GM12878 (cell line): ENCODE data around the gene VSIG10L. TPM values are rescaled to one million over a fixed set of nuclear protein-coding genes. Genes with fewer than 3 reads are reported as not detected.
A peak's percentile ranks its signal among the peaks of the same experiment; 100 is the strongest.

Source experiments
- ATAC-seq: fragments of 200-7000 bp; cut with Tn5 transposase; 3 replicates; pipeline ENCODE4 v1.9.1; 2020; ENCODE audit warnings: mild to moderate bottlenecking, moderate library complexity
- BruUV-seq: library from RNA; stranded (reverse); fragments of 400-500 nt; replicated peaks from 2 replicates; lab custom pipeline; 2021; lab: Mats Ljungman, UMichigan
- CTCF ChIA-PET: fragments of 300-600 bp; sonication (Branson Sonifier 250); formaldehyde crosslinking; extraction: SDS; loops from one replicate; lab custom pipeline; 2021; ENCODE audit warnings: inconsistent platforms; lab: Yijun Ruan, JAX
- POLR2A ChIA-PET: fragments of 350-600 bp; formaldehyde crosslinking; extraction: SDS; loops from one replicate; lab custom pipeline; 2021; ENCODE audit warnings: inconsistent platforms; lab: Charles Lee
- RAD21 ChIA-PET: fragments of 300-600 bp; sonication (Branson Sonifier 250); formaldehyde crosslinking; loops from one replicate; lab custom pipeline; 2023; ENCODE audit warnings: antibody characterized with exemption; ENCODE audit not compliant: unreplicated experiment; lab: Charles Lee
- SMC1A ChIA-PET: fragments of 300-600 bp; sonication (Branson Sonifier 250); formaldehyde crosslinking; loops from one replicate; lab custom pipeline; 2023; ENCODE audit not compliant: unreplicated experiment, uncharacterized antibody; lab: Charles Lee
- DNase-seq: peaks from one replicate; pipeline ENCODE4 v3.0.0-alpha.2; 2011; ENCODE audit warnings: low read depth, low spot score
- FAIRE-seq: peaks from 3 replicates; lab custom pipeline; 2011; peaks lifted over from hg19 to GRCh38; lab: Jason Lieb, UNC
- H2AFZ ChIP-seq: 2 replicates; pipeline ENCODE4 v1.6.0; 2011; ENCODE audit warnings: low read depth, low read length, control low read depth; ENCODE audit not compliant: control insufficient read depth
- H3K27ac ChIP-seq: 2 replicates; pipeline ENCODE4 v1.5.1; 2011; ENCODE audit warnings: control low read depth; ENCODE audit not compliant: control insufficient read depth, insufficient read depth
- H3K27me3 ChIP-seq, 2 experiments: replicated peaks in 1 of 2; 2 replicates each; pipeline versions ENCODE4 v1.6.0 to v1.6.1; 2011; ENCODE audit warnings: low read length in 1 of 2; ENCODE audit not compliant: control insufficient read depth in 2 of 2, insufficient read depth in 2 of 2
- H3K36me3 ChIP-seq, 2 experiments: 2 replicates each; pipeline ENCODE4 v1.5.1; 2011; ENCODE audit warnings: low read length in 1 of 2; ENCODE audit not compliant: control insufficient read depth in 2 of 2, insufficient read depth in 2 of 2
- H3K4me1 ChIP-seq: 2 replicates; pipeline ENCODE4 v1.6.1; 2011; ENCODE audit warnings: mild to moderate bottlenecking, low read length, moderate library complexity, mixed read lengths; ENCODE audit not compliant: control insufficient read depth, insufficient read depth
- H3K4me2 ChIP-seq: 2 replicates; pipeline ENCODE4 v1.6.0; 2011; ENCODE audit warnings: control low read depth; ENCODE audit not compliant: control insufficient read depth, insufficient read depth
- H3K4me3 ChIP-seq: fragments of 200-600 bp; sonication (generic); 2 replicates; pipeline ENCODE4 v1.5.1; 2016
- H3K79me2 ChIP-seq: 2 replicates; pipeline ENCODE4 v1.6.0; 2011; ENCODE audit warnings: low read length; ENCODE audit not compliant: control insufficient read depth, insufficient read depth
- H3K9ac ChIP-seq: 2 replicates; pipeline ENCODE4 v1.8.0; 2011; ENCODE audit warnings: low read length, control low read depth, mixed read lengths; ENCODE audit not compliant: control insufficient read depth, insufficient read depth
- H3K9me3 ChIP-seq: replicated peaks from 3 replicates; pipeline ENCODE4 v1.5.1; 2011; ENCODE audit warnings: mild to moderate bottlenecking, low read length; ENCODE audit not compliant: control insufficient read depth, insufficient read depth
- H4K20me1 ChIP-seq: 2 replicates; pipeline ENCODE4 v1.6.0; 2011; ENCODE audit not compliant: control insufficient read depth, insufficient read depth
- ATF7 ChIP-seq: fragments of 450-650 bp; IDR thresholded peaks from 2 replicates; pipeline ENCODE4 v1.6.1; 2016; ENCODE audit warnings: low read depth, mild to moderate bottlenecking
- BACH1 ChIP-seq: fragments of 450-650 bp; IDR thresholded peaks from 2 replicates; pipeline ENCODE4 v1.6.1; 2017; ENCODE audit warnings: mild to moderate bottlenecking, borderline replicate concordance
- BHLHE40 ChIP-seq, 2 experiments: fragments of 450-650 bp in 1 of 2; IDR thresholded peaks; 2 replicates each; pipeline ENCODE4 v1.6.1; 2011 to 2017; ENCODE audit warnings: low read depth in 2 of 2, borderline replicate concordance in 1 of 2, improper control_type of control experiment in 1 of 2, low read length in 1 of 2, mild to moderate bottlenecking in 1 of 2
- BRCA1 ChIP-seq: IDR thresholded peaks from 2 replicates; pipeline ENCODE4 v1.6.1; 2011; ENCODE audit warnings: low read depth, low read length, improper control_type of control experiment
- CREM ChIP-seq: IDR thresholded peaks from 2 replicates; pipeline ENCODE4 v1.6.1; 2014; ENCODE audit warnings: antibody characterized with exemption, low read depth
- FOS ChIP-seq: IDR thresholded peaks from 3 replicates; pipeline ENCODE4 v1.6.1; 2011; ENCODE audit warnings: borderline replicate concordance; ENCODE audit not compliant: insufficient read length; ENCODE audit errors: extremely low read depth
- GABPA ChIP-seq: IDR thresholded peaks from 2 replicates; pipeline ENCODE4 v1.6.1; 2014; ENCODE audit warnings: antibody characterized with exemption, low read depth, mild to moderate bottlenecking, inconsistent platforms
- HDAC2 ChIP-seq: fragments of 200-600 bp; sonication (generic); IDR thresholded peaks from 2 replicates; pipeline ENCODE4 v1.6.1; 2017
- IKZF2 ChIP-seq, 2 experiments: fragments of 450-650 bp; IDR thresholded peaks; 2 replicates each; pipeline ENCODE4 v1.6.1; 2017; ENCODE audit warnings: mild to moderate bottlenecking in 2 of 2, moderate library complexity in 2 of 2
- NR2F1 ChIP-seq: fragments of 450-650 bp; conservative IDR thresholded peaks from 2 replicates; pipeline ENCODE4 v1.6.1; 2017; ENCODE audit warnings: mild to moderate bottlenecking
- POLR2A ChIP-seq: IDR thresholded peaks from 2 replicates; pipeline ENCODE4 v1.6.1; 2011; ENCODE audit warnings: low read depth, mild to moderate bottlenecking, low read length
- RELA ChIP-seq: fragments of 450-650 bp; IDR thresholded peaks from 2 replicates; pipeline ENCODE4 v1.8.0; 2014; ENCODE audit warnings: borderline replicate concordance; ENCODE audit not compliant: partially characterized antibody
- RUNX3 ChIP-seq: IDR thresholded peaks from 2 replicates; pipeline ENCODE4 v1.6.1; 2012; ENCODE audit warnings: low read length, inconsistent platforms
- SRF ChIP-seq, 2 experiments: IDR thresholded peaks; 2 replicates each; pipeline ENCODE4 v1.6.1; 2011; ENCODE audit warnings: low read depth in 2 of 2, low read length in 2 of 2, mild to moderate bottlenecking in 1 of 2, moderate library complexity in 1 of 2
- STAT3 ChIP-seq: IDR thresholded peaks from 2 replicates; pipeline ENCODE4 v1.6.1; 2011; ENCODE audit warnings: low read depth, low read length, improper control_type of control experiment
- TCF3 ChIP-seq: IDR thresholded peaks from 2 replicates; pipeline ENCODE4 v1.6.1; 2012; ENCODE audit warnings: low read depth, mild to moderate bottlenecking, low read length, borderline replicate concordance; ENCODE audit not compliant: insufficient read depth
- WGBS: methylation state at CpG from one replicate; pipeline ENCODE4 v1.1.6; 2016; ENCODE audit warnings: low lambda C conversion rate; ENCODE audit not compliant: insufficient replicate concordance, insufficient coverage; ENCODE audit errors: missing lambda C conversion rate; 5-methylcytosine and 5-hydroxymethylcytosine counted together
- in situ Hi-C: fragments of 300-500 bp; cut with MboI; formaldehyde crosslinking; loops from 9 replicates; pipeline ENCODE4 v1.14.3; 2018; ENCODE audit warnings: mixed read lengths
- intact Hi-C: fragments of 100-400 bp; cut with micrococcal nuclease; formaldehyde crosslinking; loops from one replicate; pipeline ENCODE4 v1.14.2; 2022; ENCODE audit not compliant: unreplicated experiment
- polyA plus RNA-seq, 11 experiments: library from polyadenylated mRNA; depleted of rRNA in 4 of 11; unstranded in 6 of 11; stranded (reverse) in 5 of 11; fragments of >200 nt; fragmentation: Nextera tagmentation in 4 of 11; fragmentation: Illumina TruSeq in 1 of 11; extraction: Ambion mirVana in 4 of 11; extraction: Trizol in 1 of 11; gene quantifications; 1 replicate in 1 of 11; 2 replicates in 10 of 11; pipeline versions ENCODE4 v1.2.1 to v1.2.3, GENCODE V29; 2011 to 2016; ENCODE audit warnings: inconsistent platforms in 2 of 11, missing spikeins in 2 of 11, low read depth in 1 of 11
- total RNA-seq, 4 experiments: library from RNA; depleted of rRNA in 3 of 4; stranded (reverse); fragments of >200 nt in 3 of 4; fragmentation: Illumina TruSeq in 1 of 4; extraction: Trizol in 1 of 4; gene quantifications; 2 replicates each; pipeline versions ENCODE4 v1.2.1 to v1.2.3, GENCODE V29; 2013 to 2021
- TF ChIP-seq, protein P1 (sequence below): IDR thresholded peaks from 2 replicates; pipeline ENCODE4 v1.6.1; 2011; ENCODE audit warnings: borderline replicate concordance, low read depth, mild to moderate bottlenecking, moderate library complexity, mixed read lengths, low read length; ENCODE audit not compliant: insufficient read depth; ENCODE audit errors: extremely low read length
- TF ChIP-seq, protein P2 (sequence below): IDR thresholded peaks from 2 replicates; pipeline ENCODE4 v1.6.1; 2012; ENCODE audit warnings: low read depth, low read length, improper control_type of control experiment

Gene VSIG10L
- total and polyA plus RNA-seq, 10 of the 15 experiments (the other 5 are each of a cell fraction or from before 2014, with no cell fraction given) = 0.09 to 0.93 (median 0.49) TPM

DNA sequence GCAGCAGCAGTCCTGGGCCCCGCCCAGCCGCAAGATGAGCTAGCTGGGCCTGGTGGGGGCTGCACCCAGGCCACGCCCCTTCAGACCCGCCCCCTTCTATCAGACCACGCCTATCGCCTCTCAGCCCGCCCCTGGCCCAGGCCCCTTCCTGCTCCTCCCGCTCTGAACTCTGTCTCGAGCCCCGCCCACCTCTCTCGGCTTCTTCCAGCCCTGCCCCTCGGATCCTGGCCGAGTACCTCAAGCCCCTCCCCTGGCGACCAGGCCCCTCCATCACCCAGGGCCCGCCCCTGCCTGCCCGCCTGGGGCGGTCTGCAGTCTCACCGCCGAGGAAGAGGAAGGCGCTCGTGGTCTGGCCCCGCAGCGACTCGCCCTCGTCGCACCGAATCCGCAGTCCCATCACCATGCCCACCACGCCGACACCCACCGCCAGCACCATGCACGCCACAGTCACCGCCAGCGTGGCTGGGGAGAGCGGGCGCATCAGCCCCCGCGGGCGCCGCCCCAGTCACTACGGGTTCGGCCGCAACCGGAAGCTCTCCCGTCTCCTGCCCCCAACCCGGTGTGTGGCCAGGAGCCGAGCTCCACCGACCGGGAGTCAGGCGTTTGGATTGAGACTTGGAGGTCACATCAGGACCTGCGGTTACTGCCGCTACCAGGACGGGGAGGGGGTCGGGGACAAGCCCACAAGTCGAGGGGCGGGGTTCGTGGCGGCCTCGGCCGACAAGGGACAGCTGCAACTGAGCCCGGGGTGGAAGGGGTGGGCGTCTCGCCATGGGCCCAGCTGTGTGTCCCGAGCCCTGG is 25.8 kb upstream of the VSIG10L start (continued):
- no peak for TF ChIP-seq HDAC2
- TF ChIP-seq, protein P1, sequence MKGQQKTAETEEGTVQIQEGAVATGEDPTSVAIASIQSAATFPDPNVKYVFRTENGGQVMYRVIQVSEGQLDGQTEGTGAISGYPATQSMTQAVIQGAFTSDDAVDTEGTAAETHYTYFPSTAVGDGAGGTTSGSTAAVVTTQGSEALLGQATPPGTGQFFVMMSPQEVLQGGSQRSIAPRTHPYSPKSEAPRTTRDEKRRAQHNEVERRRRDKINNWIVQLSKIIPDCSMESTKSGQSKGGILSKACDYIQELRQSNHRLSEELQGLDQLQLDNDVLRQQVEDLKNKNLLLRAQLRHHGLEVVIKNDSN = no peak
- peak; percentile 66 for TF ChIP-seq RELA

GRCh38 chr19:51367255-51367564 is 25.3 kb upstream of the VSIG10L start:
- Histone ChIP-seq H2AFZ (peak overlapping the region; percentile 58), H3K79me2 (peaks cover 18% of the 10 kb centered on the region), H3K4me1 (peaks cover 19% of the 10 kb centered on the region), H3K4me2 (peak overlapping the region; percentile 48), H3K9ac (peak overlapping the region; percentile 80), H3K27me3 (no peaks in the 10 kb centered on the region), H3K36me3 (no peaks in the 10 kb centered on the region), H3K4me3 (peak overlapping the region; percentile 77), H3K27ac (peak overlapping the region; percentile 56), H4K20me1 (no peaks in the 10 kb centered on the region), H3K9me3 (no peaks in the 10 kb centered on the region)
- BruUV-seq = no TSS peak
- no peak; the same call in 2 of the 3 replicates for ATAC-seq
- in situ Hi-C loops (loop anchor here (10.0 to 25.0 kb wide), 2 partner anchors 552 to 1030 kb away; partner anchors contain the start of gene KCNC3), intact Hi-C loops (loop anchor here (1.0 to 2.0 kb wide), 2 partner anchors 27 to 28 kb away; no protein-coding TSS in a partner anchor)
- DNase-seq = no peak
- 2% methylated on average over 15 of the region's 15 CpGs for WGBS
- FAIRE-seq = no peak
- ChIA-PET SMC1A (interaction anchor here (0.6 to 1.9 kb wide), 5 partner anchors 9 to 50 kb away, joined by 3 to 10 read pairs (median 5); partner anchors contain the start of gene SIGLEC10), POLR2A (interaction anchor here (1.0 to 2.8 kb wide), 8 partner anchors 10 to 74 kb away, joined by 3 to 64 read pairs (median 8); partner anchors contain the start of genes C19orf84 and SIGLEC10), RAD21 (interaction anchor here (1.2 to 2.3 kb wide), 6 partner anchors 9 to 50 kb away, joined by 4 to 34 read pairs (median 8); partner anchors contain the start of gene SIGLEC10), CTCF (interaction anchor here (0.7 to 2.4 kb wide), 7 partner anchors 9 to 73 kb away, joined by 3 to 12 read pairs (median 4); no protein-coding TSS in a partner anchor)
- TF ChIP-seq CREM (no peak; the same call in 1 of the 2 replicates), ATF7 (no peak), POLR2A (0 out of 2 replicates have a peak, but pooled peaks have one; percentile 9), GABPA (no peak), FOS (no peak), BACH1 (peak; percentile 19; the same call in 1 of the 2 replicates), RUNX3 (0 out of 2 replicates have a peak, but pooled peaks have one; percentile 27), TCF3 (no peak), NR2F1 (no peak), SRF (IDR thresholded peaks at IDR 0.05; ENCODE audit: low read depth in 2 of 2, low read length in 2 of 2) (no peak), BRCA1 (no peak), STAT3 (no peak), BHLHE40 (IDR thresholded peaks at IDR 0.05; ENCODE audit: borderline replicate concordance in 1 of 2, low read depth in 2 of 2, low read length in 1 of 2) (no peak), IKZF2 (IDR thresholded peaks at IDR 0.05) (no peak)
- TF ChIP-seq, protein P2, sequence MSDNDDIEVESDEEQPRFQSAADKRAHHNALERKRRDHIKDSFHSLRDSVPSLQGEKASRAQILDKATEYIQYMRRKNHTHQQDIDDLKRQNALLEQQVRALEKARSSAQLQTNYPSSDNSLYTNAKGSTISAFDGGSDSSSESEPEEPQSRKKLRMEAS = no peak
